HG03439 (cell line): ENCODE results near the gene ZNF646.

Source experiments
- ATAC-seq: cut with Tn5 transposase; IDR thresholded peaks from one replicate; pipeline ENCODE4 v1.9.1; 2021; ENCODE audit warnings: mild to moderate bottlenecking, moderate library complexity; ENCODE audit not compliant: unreplicated experiment

The ZNF646 gene

GRCh38 chr16:31108035-31108793, 34.0 kb downstream of the ZNF646 start, which contains the start of gene BCKDK:
Gene BCKDK (plus strand): TSS chr16:31108386. CDS start chr16:31109224, 838 bp downstream.
- peak; percentile 74 for ATAC-seq

GRCh38 chr16:31108794-31109558, 34.8 kb downstream of the ZNF646 start:
- ATAC-seq = no peak

GRCh38 chr16:31109622-31110021, 35.4 kb downstream of the ZNF646 start:
- no peak for ATAC-seq

- ATAC-seq = no peak
These were observed 36.1 kb downstream of the ZNF646 start for GRCh38 chr16:31110106-31111034.

- no peak for ATAC-seq
These were observed 37.8 kb downstream of the ZNF646 start for GRCh38 chr16:31111881-31112466.

DNA sequence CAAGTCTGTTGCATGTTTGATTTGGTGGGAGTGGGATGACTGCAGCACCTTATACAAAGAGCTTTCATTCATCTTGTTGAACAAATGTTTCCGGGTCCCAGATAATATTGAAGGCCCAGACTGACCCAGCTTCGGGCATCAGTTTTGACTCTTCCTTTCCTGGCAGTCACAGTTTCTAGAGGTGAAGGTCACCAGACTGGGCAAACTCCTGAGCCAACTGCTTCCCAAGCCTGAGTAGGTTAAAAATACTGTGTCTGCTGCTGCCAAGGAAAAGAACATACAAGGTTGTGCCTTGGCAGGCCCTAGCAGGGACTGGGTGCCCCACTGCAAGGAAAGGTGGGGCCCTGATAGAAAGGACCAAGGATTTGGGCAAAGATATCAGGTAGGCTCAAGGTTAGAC, 38.5 kb downstream of the ZNF646 start:
- no peak for ATAC-seq

GRCh38 chr16:31113121-31114120, 39.2 kb downstream of the ZNF646 start:
- ATAC-seq = no peak

- no peak for ATAC-seq
These were observed 40.2 kb downstream of the ZNF646 start for GRCh38 chr16:31114468-31114867.

DNA sequence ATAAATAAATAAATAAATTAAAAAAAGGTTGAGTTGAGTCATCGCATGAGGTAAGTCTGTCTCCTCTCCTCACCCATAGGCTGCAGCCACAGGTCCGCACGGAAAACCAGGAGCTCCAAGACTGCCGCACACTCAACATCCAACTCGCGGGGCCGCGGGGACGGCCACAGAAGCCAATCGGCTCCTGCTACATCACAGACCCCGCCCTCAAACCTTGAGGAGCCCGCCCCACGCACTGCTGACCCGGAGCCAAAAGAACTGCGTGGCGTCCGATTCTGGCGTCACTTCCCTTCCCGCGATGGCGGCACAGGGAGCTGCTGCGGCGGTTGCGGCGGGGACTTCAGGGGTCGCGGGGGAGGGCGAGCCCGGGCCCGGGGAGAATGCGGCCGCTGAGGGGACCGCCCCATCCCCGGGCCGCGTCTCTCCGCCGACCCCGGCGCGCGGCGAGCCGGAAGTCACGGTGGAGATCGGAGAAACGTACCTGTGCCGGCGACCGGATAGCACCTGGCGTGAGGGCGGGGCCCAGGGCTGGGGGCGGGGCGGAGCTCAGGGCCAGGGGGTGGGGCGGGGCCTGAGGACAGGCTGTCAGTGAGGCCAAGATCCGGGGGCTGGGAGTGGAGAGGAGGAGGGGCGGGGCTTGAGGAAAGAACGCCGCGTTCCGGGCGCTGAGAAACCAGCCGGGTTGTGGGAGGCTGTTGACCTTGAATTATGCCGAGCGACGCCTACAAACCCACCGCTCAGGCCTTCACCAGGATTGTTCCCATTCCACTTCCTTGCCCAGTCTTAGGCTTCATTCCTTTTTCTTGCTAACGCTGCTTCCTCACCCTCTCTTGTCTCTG, 43.4 kb downstream of the ZNF646 start, which contains the start of gene KAT8:
TSS of gene KAT8 (plus strand) at position 281 of the 839 bp plus-strand sequence. CDS start at position 299, 18 bp downstream.
- peak; percentile 90 for ATAC-seq

DNA sequence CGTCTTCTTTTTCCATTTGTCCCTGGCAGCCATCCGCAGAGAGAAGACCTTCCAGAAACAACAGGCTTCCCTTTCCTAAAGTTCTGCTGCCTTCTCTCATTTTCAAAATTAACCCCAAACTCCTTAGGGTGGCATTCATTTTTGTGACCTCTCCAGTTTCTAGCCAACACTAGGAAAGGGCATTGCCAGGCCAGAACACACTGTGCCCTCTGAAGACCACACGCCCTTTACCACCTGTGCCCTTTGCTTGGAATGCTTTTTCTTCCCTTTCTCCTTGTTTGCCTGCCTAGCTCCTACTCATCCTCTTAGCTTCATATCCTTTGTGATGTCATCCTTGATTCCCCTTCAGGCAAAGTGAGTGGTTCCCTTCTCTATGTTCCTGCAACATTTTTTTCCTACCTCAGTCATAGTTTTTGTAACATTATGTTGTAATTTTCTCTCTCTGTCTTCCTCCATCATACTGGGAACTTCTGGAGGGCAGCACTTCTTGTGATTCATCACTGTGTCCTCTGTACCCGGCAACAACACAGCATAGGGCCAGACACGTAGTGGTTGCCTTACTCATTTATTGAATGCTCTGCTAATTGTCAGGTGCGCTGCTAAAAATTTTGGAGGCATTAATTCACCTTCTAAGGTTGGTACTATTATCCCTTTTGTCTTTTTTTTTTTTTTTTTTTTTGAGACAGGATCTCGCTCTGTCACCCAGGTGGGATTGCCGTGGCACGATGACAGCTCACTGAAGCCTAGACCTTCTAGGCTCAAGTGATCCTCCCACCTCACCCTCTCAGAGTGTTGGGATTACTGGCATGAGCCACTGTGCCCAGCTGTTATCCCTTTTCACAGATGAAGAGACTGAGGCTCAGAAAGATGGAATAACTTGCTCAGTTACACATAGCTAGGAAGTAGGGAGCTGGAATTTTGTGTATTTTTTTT, 44.3 kb downstream of the ZNF646 start:
- ATAC-seq = peak; percentile 5

DNA sequence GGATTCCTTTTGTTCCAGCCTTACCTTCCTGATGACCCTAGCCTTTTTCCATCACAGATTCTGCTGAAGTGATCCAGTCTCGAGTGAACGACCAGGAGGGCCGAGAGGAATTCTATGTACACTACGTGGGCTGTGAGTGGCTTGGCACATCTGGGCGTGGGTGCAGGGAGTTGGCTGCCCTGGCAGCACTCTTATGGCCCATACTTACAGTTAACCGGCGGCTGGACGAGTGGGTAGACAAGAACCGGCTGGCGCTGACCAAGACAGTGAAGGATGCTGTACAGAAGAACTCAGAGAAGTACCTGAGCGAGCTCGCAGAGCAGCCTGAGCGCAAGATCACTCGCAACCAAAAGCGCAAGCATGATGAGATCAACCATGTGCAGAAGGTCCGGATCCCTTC, 45.9 kb downstream of the ZNF646 start:
- ATAC-seq = no peak

- ATAC-seq = no peak
These were observed 51.6 kb downstream of the ZNF646 start for GRCh38 chr16:31125844-31126243.

GRCh38 chr16:31127182-31127581, 53.0 kb downstream of the ZNF646 start:
- no peak for ATAC-seq

- no peak for ATAC-seq
These were observed 54.7 kb downstream of the ZNF646 start for GRCh38 chr16:31128711-31129567.

- ATAC-seq = no peak
These were observed 55.5 kb downstream of the ZNF646 start for GRCh38 chr16:31129568-31130335.
